OCI-LY3 (cell line): Measurements from ENCODE around the gene TMEFF2.
A peak's percentile ranks its signal among the peaks of the same experiment; 100 is the strongest.

Experiments
- H2AFZ ChIP-seq: fragments of 200-600, 300-600 bp; shearing (Covaris generic); 2 replicates; pipeline ENCODE4 v1.6.0; 2014; ENCODE audit warnings: antibody characterized with exemption, low read depth, low read length
- H3K27ac ChIP-seq: fragments of 200-600, 300-600 bp; sonication (generic); 2 replicates; pipeline ENCODE4 v1.5.1; 2014; ENCODE audit warnings: mild to moderate bottlenecking, low read length, moderate library complexity, mixed read lengths
- H3K27me3 ChIP-seq: fragments of 200-600, 300-600 bp; sonication (generic); 2 replicates; pipeline ENCODE4 v1.6.1; 2014; ENCODE audit warnings: low read depth, low read length, mixed read lengths
- H3K36me3 ChIP-seq: fragments of 200-600, 300-600 bp; sonication (generic); replicated peaks from 2 replicates; pipeline ENCODE3; 2014; ENCODE audit warnings: low read depth, low read length, mixed read lengths
- H3K4me1 ChIP-seq: fragments of 300-600, 200-600 bp; sonication (generic); 2 replicates; pipeline ENCODE4 v1.6.1; 2014; ENCODE audit warnings: low read length, mixed read lengths
- H3K4me2 ChIP-seq: fragments of 200-600, 300-600 bp; sonication (generic); 2 replicates; pipeline ENCODE4 v1.6.1; 2014; ENCODE audit warnings: low read length, mixed read lengths
- H3K4me3 ChIP-seq: fragments of 300-600, 200-600 bp; sonication (generic); 2 replicates; pipeline ENCODE4 v1.5.1; 2014; ENCODE audit warnings: antibody characterized with exemption, mild to moderate bottlenecking, low read length, moderate library complexity
- H3K79me2 ChIP-seq: fragments of 300-600, 200-600 bp; shearing (Covaris generic); 2 replicates; pipeline ENCODE4 v1.6.1; 2014; ENCODE audit warnings: mild to moderate bottlenecking, low read length, mixed read lengths
- H3K9ac ChIP-seq: fragments of 300-600, 200-600 bp; shearing (Covaris generic); 2 replicates; pipeline ENCODE4 v1.6.0; 2014; ENCODE audit warnings: mild to moderate bottlenecking, low read length, moderate library complexity
- H3K9me3 ChIP-seq: fragments of 200-600, 300-600 bp; shearing (Covaris generic); 2 replicates; pipeline ENCODE4 v1.6.1; 2014; ENCODE audit warnings: low read length, mixed read lengths; ENCODE audit not compliant: insufficient read depth
- H4K20me1 ChIP-seq: fragments of 200-600, 300-600 bp; sonication (generic); 2 replicates; pipeline ENCODE4 v1.6.1; 2016; ENCODE audit warnings: low read length, mixed read lengths; ENCODE audit not compliant: insufficient read depth
- CTCF ChIP-seq: fragments of 200-600, 300-600 bp; sonication (generic); IDR thresholded peaks from 2 replicates; pipeline ENCODE4 v1.5.1; 2014; ENCODE audit warnings: antibody characterized with exemption, low read length, low read depth
- EZH2phosphoT487 ChIP-seq: fragments of 200-600 bp; shearing (Covaris generic); IDR thresholded peaks from 2 replicates; pipeline ENCODE4 v1.6.1; 2018; ENCODE audit warnings: antibody characterized with exemption, mixed run types, low read depth

The TMEFF2 gene

GRCh38 chr2:192005211-192005610, 189.5 kb downstream of the TMEFF2 start:
- no peaks in the 10 kb centered on the region for H3K9me3 ChIP-seq
- H3K36me3 ChIP-seq, result no peaks in the 10 kb centered on the region
- peak overlapping the region; percentile 50 for H2AFZ ChIP-seq
- peak overlapping the region; percentile 84 for H3K4me2 ChIP-seq
- peak overlapping the region; percentile 56 for H3K4me3 ChIP-seq
- peak overlapping the region; percentile 43 for H3K9ac ChIP-seq
- no peaks in the 10 kb centered on the region for H4K20me1 ChIP-seq
- peaks cover 3% of the 10 kb centered on the region; the same call in 1 of the 2 replicates for H3K27me3 ChIP-seq
- H3K27ac ChIP-seq, result peak overlapping the region; percentile 14; the same call in 1 of the 2 replicates
- TF ChIP-seq CTCF (no peak), EZH2phosphoT487 (no peak)
- H3K79me2 ChIP-seq, result no peaks in the 10 kb centered on the region
- H3K4me1 ChIP-seq, result peaks cover 32% of the 10 kb centered on the region

- Histone ChIP-seq H3K4me2 (peak overlapping the region; percentile 84), H3K79me2 (no peaks in the 10 kb centered on the region), H3K4me1 (peaks cover 32% of the 10 kb centered on the region), H2AFZ (peak overlapping the region; percentile 50), H3K9ac (peak overlapping the region; percentile 43), H3K4me3 (peak overlapping the region; percentile 56), H4K20me1 (no peaks in the 10 kb centered on the region), H3K9me3 (no peaks in the 10 kb centered on the region), H3K27ac (peak overlapping the region; percentile 14; the same call in 1 of the 2 replicates), H3K36me3 (no peaks in the 10 kb centered on the region), H3K27me3 (no peaks in the 10 kb centered on the region)
- no peak for TF ChIP-seq CTCF
- no peak for TF ChIP-seq EZH2phosphoT487
Observed at GRCh38 chr2:192004188-192004963, 190.4 kb downstream of the TMEFF2 start.

GRCh38 chr2:192002418-192002817, 192.3 kb downstream of the TMEFF2 start:
- no peak overlapping the region for H3K4me3 ChIP-seq
- peaks cover 31% of the 10 kb centered on the region for H3K4me1 ChIP-seq
- H3K27ac ChIP-seq, result no peak overlapping the region
- H2AFZ ChIP-seq, result no peak overlapping the region
- no peaks in the 10 kb centered on the region for H3K79me2 ChIP-seq
- H3K36me3 ChIP-seq, result no peaks in the 10 kb centered on the region
- no peaks in the 10 kb centered on the region for H3K9me3 ChIP-seq
- TF ChIP-seq CTCF (no peak), EZH2phosphoT487 (no peak)
- no peaks in the 10 kb centered on the region for H3K27me3 ChIP-seq
- H4K20me1 ChIP-seq, result no peaks in the 10 kb centered on the region
- no peak overlapping the region for H3K9ac ChIP-seq
- no peak overlapping the region for H3K4me2 ChIP-seq

- Histone ChIP-seq H3K4me3 (no peak overlapping the region), H2AFZ (no peak overlapping the region), H3K4me2 (no peak overlapping the region), H3K36me3 (no peaks in the 10 kb centered on the region), H3K27me3 (no peaks in the 10 kb centered on the region), H3K4me1 (peaks cover 17% of the 10 kb centered on the region), H3K79me2 (no peaks in the 10 kb centered on the region), H3K9me3 (no peaks in the 10 kb centered on the region), H3K27ac (no peak overlapping the region), H3K9ac (no peak overlapping the region), H4K20me1 (no peaks in the 10 kb centered on the region)
- no peak for TF ChIP-seq CTCF
- TF ChIP-seq EZH2phosphoT487, result no peak
Observed at GRCh38 chr2:192000196-192000980, 194.3 kb downstream of the TMEFF2 start.
